GM23338 (cell line): Measurements from ENCODE around the gene GRIA1. TPM values are rescaled to one million over a fixed set of nuclear protein-coding genes. Genes with fewer than 3 reads are reported as not detected.

Experiments
- ATAC-seq: fragments of 200-7000 bp; cut with Tn5 transposase; 3 replicates; pipeline ENCODE4 v1.9.1; 2020
- DNase-seq: peaks from one replicate; pipeline ENCODE4 v3.0.0-alpha.2; 2015; ENCODE audit warnings: low spot score
- H2AFZ ChIP-seq: fragments of 200-600 bp; sonication (generic); 2 replicates; pipeline ENCODE4 v1.8.0; 2016; ENCODE audit warnings: antibody characterized with exemption, mild to moderate bottlenecking, moderate library complexity
- H3F3A ChIP-seq: fragments of 200-600 bp; sonication (generic); replicated peaks from 2 replicates; pipeline ENCODE4 v1.8.0; 2017; ENCODE audit warnings: antibody characterized with exemption, mixed run types, low read depth
- H3K27ac ChIP-seq: fragments of 200-600 bp; sonication (generic); 2 replicates; pipeline ENCODE4 v1.6.1; 2016; ENCODE audit warnings: low read depth
- H3K27me3 ChIP-seq: fragments of 200-600 bp; sonication (generic); 2 replicates; pipeline ENCODE4 v1.8.0; 2016; ENCODE audit warnings: mild to moderate bottlenecking, mixed run types, moderate library complexity; ENCODE audit not compliant: insufficient read depth
- H3K36me3 ChIP-seq: fragments of 200-600 bp; sonication (generic); 2 replicates; pipeline ENCODE4 v1.8.0; 2016; ENCODE audit warnings: mild to moderate bottlenecking; ENCODE audit not compliant: insufficient read depth
- H3K4me1 ChIP-seq: fragments of 200-600 bp; sonication (generic); 2 replicates; pipeline ENCODE4 v1.8.0; 2016; ENCODE audit warnings: mild to moderate bottlenecking, moderate library complexity; ENCODE audit not compliant: insufficient read depth
- H3K4me2 ChIP-seq: fragments of 200-600 bp; sonication (generic); 2 replicates; pipeline ENCODE4 v1.7.1; 2017; ENCODE audit warnings: mixed run types
- H3K4me3 ChIP-seq: fragments of 200-600 bp; sonication (generic); 2 replicates; pipeline ENCODE4 v1.6.1; 2016; ENCODE audit warnings: mixed run types
- H3K79me2 ChIP-seq: fragments of 200-600 bp; sonication (generic); replicated peaks from 2 replicates; pipeline ENCODE4 v1.8.0; 2017; ENCODE audit warnings: mild to moderate bottlenecking; ENCODE audit not compliant: insufficient read depth
- H3K9me2 ChIP-seq: fragments of 200-600 bp; sonication (generic); 2 replicates; pipeline ENCODE4 v1.8.0; 2017; ENCODE audit not compliant: insufficient read depth
- H4K20me1 ChIP-seq: fragments of 200-600 bp; sonication (generic); replicated peaks from 2 replicates; pipeline ENCODE4 v1.8.0; 2017; ENCODE audit warnings: mild to moderate bottlenecking; ENCODE audit not compliant: insufficient read depth
- H3K27ac Mint-ChIP-seq: 2 replicates; pipeline ENCODE4 v1.8.0; 2020; ENCODE audit warnings: inconsistent platforms, mild to moderate bottlenecking, moderate library complexity, mixed read lengths
- H3K27me3 Mint-ChIP-seq: 3 replicates; pipeline ENCODE4 v1.8.0; 2022; ENCODE audit warnings: low read depth, mild to moderate bottlenecking, moderate library complexity, mixed read lengths, inconsistent platforms; ENCODE audit not compliant: insufficient read depth, poor library complexity
- H3K36me3 Mint-ChIP-seq: 3 replicates; pipeline ENCODE4 v1.8.0; 2021; ENCODE audit warnings: low read depth, mild to moderate bottlenecking, inconsistent platforms, moderate library complexity, mixed read lengths
- H3K4me1 Mint-ChIP-seq: 3 replicates; pipeline ENCODE4 v1.8.0; 2020; ENCODE audit warnings: mild to moderate bottlenecking, inconsistent platforms, mixed read lengths
- H3K4me3 Mint-ChIP-seq: 3 replicates; pipeline ENCODE4 v1.8.0; 2021; ENCODE audit warnings: moderate library complexity, mild to moderate bottlenecking, inconsistent platforms, mixed read lengths
- H3K9me3 Mint-ChIP-seq: 3 replicates; pipeline ENCODE4 v1.8.0; 2020; ENCODE audit warnings: moderate library complexity, mild to moderate bottlenecking, inconsistent platforms, mixed read lengths
- CREB1 ChIP-seq: fragments of 250-450 bp; sonication (Bioruptor Pico); IDR thresholded peaks from 2 replicates; pipeline ENCODE4 v1.5.0; 2020; ENCODE audit warnings: low read depth, mild to moderate bottlenecking, moderate library complexity
- CTCF ChIP-seq, 2 experiments: fragments of 200-600 bp in 1 of 2; sonication (generic) in 1 of 2; conservative IDR thresholded peaks; 2 replicates each; pipeline versions ENCODE4 v1.5.1 to v1.6.1; 2016 to 2017; ENCODE audit warnings: antibody characterized with exemption in 2 of 2, low read depth in 2 of 2, mild to moderate bottlenecking in 2 of 2, moderate library complexity in 1 of 2
- ETS1 ChIP-seq: IDR thresholded peaks from 2 replicates; pipeline ENCODE4 v1.6.1; 2016; ENCODE audit warnings: antibody characterized with exemption
- EZH2phosphoT487 ChIP-seq: fragments of 200-600 bp; sonication (generic); IDR thresholded peaks from one replicate; pipeline ENCODE4 v1.8.1; 2018; ENCODE audit warnings: antibody characterized with exemption; ENCODE audit not compliant: unreplicated experiment
- JUNB ChIP-seq: IDR thresholded peaks from one replicate; pipeline ENCODE4 v1.6.1; 2016; ENCODE audit warnings: antibody characterized with exemption; ENCODE audit not compliant: unreplicated experiment
- ZNF114 ChIP-seq: fragments of 250-450 bp; sonication (Bioruptor Pico); IDR thresholded peaks from 2 replicates; pipeline ENCODE4 v1.5.0; 2020; ENCODE audit warnings: mild to moderate bottlenecking, moderate library complexity
- ZNF462 ChIP-seq: fragments of 250-450 bp; sonication (Bioruptor Pico); IDR thresholded peaks from 2 replicates; pipeline ENCODE4 v1.5.0; 2020; ENCODE audit warnings: mild to moderate bottlenecking, moderate library complexity
- polyA plus RNA-seq: library from polyadenylated mRNA; unstranded; fragments of >200 nt; fragmentation: Nextera tagmentation; extraction: Ambion mirVana; gene quantifications from 2 replicates; pipeline ENCODE4 v1.2.1, GENCODE V29; 2016
- total RNA-seq: library from RNA; depleted of rRNA; stranded (reverse); fragments of >200 nt; shearing (Covaris generic); gene quantifications from 2 replicates; pipeline ENCODE4 v1.2.3, GENCODE V29; 2014

GRIA1 gene
- total and polyA plus RNA-seq, 2 experiments from 2014 or later = 1.0 to 1.7 TPM

GRCh38 chr5:153779836-153780235, 289.4 kb downstream of the GRIA1 start (continued):
- no peak for TF ChIP-seq ZNF462 (CRISPR knock-in tag)
- no peak for TF ChIP-seq CREB1 (CRISPR knock-in tag)
- no peak for TF ChIP-seq EZH2phosphoT487
- no peak for TF ChIP-seq JUNB

- H2AFZ ChIP-seq = no peak overlapping the region
- no peaks in the 10 kb centered on the region for H3K79me2 ChIP-seq
- Mint-ChIP-seq H3K9me3 (no peaks in the 10 kb centered on the region), H3K4me1 (peaks cover 36% of the 10 kb centered on the region), H3K27me3 (peaks cover 5% of the 10 kb centered on the region), H3K36me3 (no peaks in the 10 kb centered on the region), H3K4me3 (no peak overlapping the region), H3K27ac (peak overlapping the region; percentile 89)
- H3K9me2 ChIP-seq = peaks cover 5% of the 10 kb centered on the region
- H3F3A ChIP-seq = no peaks in the 10 kb centered on the region
- no peaks in the 10 kb centered on the region for H3K36me3 ChIP-seq
- DNase-seq (peak; percentile 20), ATAC-seq (peak; percentile 22; the same call in 2 of the 3 replicates)
- H3K4me1 ChIP-seq = peaks cover 15% of the 10 kb centered on the region
- no peak overlapping the region for H3K4me3 ChIP-seq
- no peaks in the 10 kb centered on the region for H3K27me3 ChIP-seq
- no peak overlapping the region for H3K27ac ChIP-seq
- no peak overlapping the region; the same call in 1 of the 2 replicates for H3K4me2 ChIP-seq
- no peaks in the 10 kb centered on the region for H4K20me1 ChIP-seq
- TF ChIP-seq CREB1 (CRISPR knock-in tag) (no peak), CTCF (conservative IDR thresholded peaks at IDR 0.05; ENCODE audit: low read depth in 2 of 2) (no peak), ZNF114 (CRISPR knock-in tag) (no peak), ETS1 (no peak)
Observed at GRCh38 chr5:153780876-153781705, 290.6 kb downstream of the GRIA1 start.
